Left lung (tissue), 10 donors: Measurements from ENCODE around the gene ZFPM1. TPM values are rescaled to one million over a fixed set of nuclear protein-coding genes. Genes with fewer than 3 reads are reported as not detected.

ENCODE experiments used
- ATAC-seq: fragments of 200-7000 bp; cut with Tn5 transposase; one replicate; pipeline ENCODE4 v1.9.1; 2020; ENCODE audit warnings: moderate library complexity
- DNase-seq, 4 donors: peaks; one replicate each; pipeline ENCODE4 v3.0.0-alpha.2; 2013 to 2020
- H3K27ac ChIP-seq, 2 donors: fragments of 200-600 bp; sonication (generic) in 1 of 2; one replicate each; pipeline versions ENCODE4 v1.5.0 to v1.8.0; 2020 to 2021
- H3K27me3 ChIP-seq, 2 donors: fragments of 200-600 bp; sonication (generic) in 1 of 2; one replicate each; pipeline versions ENCODE4 v1.5.0 to v1.8.0; 2020 to 2021
- H3K36me3 ChIP-seq, 2 donors: fragments of 200-600 bp; sonication (generic) in 1 of 2; one replicate each; pipeline versions ENCODE4 v1.5.0 to v1.8.0; 2020 to 2021
- H3K4me1 ChIP-seq, 2 donors: fragments of 200-600 bp; one replicate each; pipeline ENCODE4 v1.8.0; 2021
- H3K4me3 ChIP-seq, 2 donors: fragments of 200-600 bp; sonication (generic) in 1 of 2; one replicate each; pipeline versions ENCODE4 v1.5.0 to v1.8.0; 2020 to 2021; ENCODE audit warnings: mild to moderate bottlenecking in 1 of 2
- H3K9me3 ChIP-seq, 2 donors: fragments of 200-600 bp; sonication (generic) in 1 of 2; one replicate each; pipeline versions ENCODE4 v1.5.0 to v1.8.0; 2020 to 2021
- CTCF ChIP-seq, 2 donors: fragments of 200-600 bp; sonication (generic) in 1 of 2; IDR thresholded peaks; one replicate each; pipeline versions ENCODE4 v1.5.0 to v1.8.0; 2021; ENCODE audit warnings: antibody characterized with exemption in 2 of 2
- intact Hi-C, 2 donors: fragments of 100-400 bp; cut with DNase I; formaldehyde crosslinking; loops; one replicate each; pipeline versions ENCODE4 v1.11.2 to v1.14.2; 2022
- polyA plus RNA-seq, 6 donors: library from polyadenylated mRNA; unstranded; fragments of 120-200 nt; gene quantifications; one replicate each; pipeline ENCODE4 v1.2.1, GENCODE V29; 2013; ENCODE audit not compliant: insufficient read length in 6 of 6
- total RNA-seq, 2 donors: library from RNA; stranded (reverse); fragmentation: NEBNext Ultra II Directional; extraction: Animal tissue kit (Norgen Biotek cat#: 25700); gene quantifications; one replicate each; pipeline ENCODE4 v1.2.1, GENCODE V29; 2021
- donor health status: DM: no; HTN: yes; CAD: no.
- donor health status: DM: no; HTN: no; CAD: no.

ZFPM1 gene
- total and polyA plus RNA-seq, 8 donors: 1.8 to 7.0 (median 3.6) TPM

- ATAC-seq (no peak), DNase-seq (no peak)
- H3K27ac ChIP-seq: no peak overlapping the region
- no peaks in the 10 kb centered on the region for H3K36me3 ChIP-seq
- H3K27me3 ChIP-seq: peaks cover 0 to 34% of the 10 kb centered on the region in 2 donors
- intact Hi-C loops: no loop called here
- H3K4me3 ChIP-seq: no peak overlapping the region
- no peak for TF ChIP-seq CTCF (IDR thresholded peaks at IDR 0.05)
- H3K4me1 ChIP-seq: no peaks in the 10 kb centered on the region
- H3K9me3 ChIP-seq: no peaks in the 10 kb centered on the region
Observed at GRCh38 chr16:88413631-88414030, 39.4 kb upstream of the ZFPM1 start.

GRCh38 chr16:88414521-88415380, 38.3 kb upstream of the ZFPM1 start:
- DNase-seq (no peak), ATAC-seq (no peak)
- no peak for TF ChIP-seq CTCF (IDR thresholded peaks at IDR 0.05)
- Histone ChIP-seq H3K27ac (no peak overlapping the region), H3K27me3 (peaks cover 0 to 45% of the 10 kb centered on the region in 2 donors), H3K4me3 (no peak overlapping the region), H3K36me3 (no peaks in the 10 kb centered on the region), H3K9me3 (no peaks in the 10 kb centered on the region), H3K4me1 (no peaks in the 10 kb centered on the region)
- intact Hi-C loops: no loop called here

GRCh38 chr16:88415381-88415705, 37.7 kb upstream of the ZFPM1 start:
- H3K4me1 ChIP-seq: no peaks in the 10 kb centered on the region
- ATAC-seq (no peak), DNase-seq (no peak)
- intact Hi-C loops: no loop called here
- no peak for TF ChIP-seq CTCF (IDR thresholded peaks at IDR 0.05)
- H3K36me3 ChIP-seq: no peaks in the 10 kb centered on the region
- H3K4me3 ChIP-seq: no peak overlapping the region
- no peak overlapping the region for H3K27ac ChIP-seq
- H3K27me3 ChIP-seq: peaks cover 0 to 51% of the 10 kb centered on the region in 2 donors
- H3K9me3 ChIP-seq: no peaks in the 10 kb centered on the region

GRCh38 chr16:88415713-88416323, 37.3 kb upstream of the ZFPM1 start:
- Histone ChIP-seq H3K36me3 (no peaks in the 10 kb centered on the region), H3K4me1 (no peaks in the 10 kb centered on the region), H3K27ac (no peak overlapping the region), H3K27me3 (peaks cover 0 to 56% of the 10 kb centered on the region in 2 donors), H3K9me3 (no peaks in the 10 kb centered on the region), H3K4me3 (no peak overlapping the region)
- DNase-seq (no peak), ATAC-seq (no peak)
- no peak for TF ChIP-seq CTCF (IDR thresholded peaks at IDR 0.05)
- intact Hi-C loops: no loop called here

- Histone ChIP-seq H3K36me3 (no peaks in the 10 kb centered on the region), H3K9me3 (no peaks in the 10 kb centered on the region), H3K27me3 (peaks cover 0 to 62% of the 10 kb centered on the region in 2 donors), H3K4me1 (no peaks in the 10 kb centered on the region), H3K27ac (no peak overlapping the region), H3K4me3 (no peak overlapping the region)
- intact Hi-C loops: no loop called here
- ATAC-seq (no peak), DNase-seq (no peak)
- no peak for TF ChIP-seq CTCF (IDR thresholded peaks at IDR 0.05)
Observed at GRCh38 chr16:88416686-88417085, 36.4 kb upstream of the ZFPM1 start.
